Ascending aorta (tissue), 2 donors: ENCODE data around the gene ADCY9. TPM values are rescaled to one million over a fixed set of nuclear protein-coding genes. Genes with fewer than 3 reads are reported as not detected.

Experiments used
- DNase-seq, 2 donors: peaks; one replicate each; pipeline ENCODE4 v3.0.0-alpha.2; 2019; ENCODE audit warnings: low spot score in 2 of 2
- H3K27ac ChIP-seq, 2 donors: fragments of 200-600 bp; sonication (generic); one replicate each; pipeline ENCODE4 v1.5.1; 2016 to 2017; ENCODE audit warnings: mild to moderate bottlenecking in 1 of 2
- H3K27me3 ChIP-seq: fragments of 200-600 bp; sonication (generic); one replicate; pipeline ENCODE4 v1.5.1; 2017
- H3K36me3 ChIP-seq, 2 donors: fragments of 200-600 bp; sonication (generic); one replicate each; pipeline ENCODE4 v1.5.1; 2016
- H3K4me1 ChIP-seq, 2 donors: fragments of 200-600 bp; sonication (generic); one replicate each; pipeline ENCODE4 v1.5.1; 2016 to 2017; ENCODE audit warnings: mild to moderate bottlenecking in 1 of 2
- H3K4me3 ChIP-seq, 2 donors: fragments of 200-600 bp; sonication (generic); one replicate each; pipeline ENCODE4 v1.5.1; 2016 to 2017; ENCODE audit warnings: mild to moderate bottlenecking in 1 of 2
- H3K9me3 ChIP-seq, 2 donors: fragments of 200-600 bp; sonication (generic); one replicate each; pipeline ENCODE4 v1.5.1; 2016
- intact Hi-C: fragments of 100-400 bp; cut with DNase I; formaldehyde crosslinking; loops from one replicate; pipeline ENCODE4 v1.15.1; 2023
- total RNA-seq: library from RNA; depleted of rRNA; stranded (reverse); fragments of >200 nt; gene quantifications from one replicate; pipeline ENCODE4 v1.1.0, GENCODE V29; 2016
- TF ChIP-seq, protein P1 (sequence below), 3 experiments: fragments of 200-600 bp in 2 of 3; fragments of 450-650 bp in 1 of 3; sonication (generic) in 2 of 3; IDR thresholded peaks; one replicate each; pipeline ENCODE4 v1.5.1; 2016 to 2019; ENCODE audit warnings: antibody characterized with exemption in 3 of 3, mild to moderate bottlenecking in 1 of 3, moderate library complexity in 1 of 3

The ADCY9 gene
- total RNA-seq, 1 donor from 2014 or later: 49.7 TPM

DNA sequence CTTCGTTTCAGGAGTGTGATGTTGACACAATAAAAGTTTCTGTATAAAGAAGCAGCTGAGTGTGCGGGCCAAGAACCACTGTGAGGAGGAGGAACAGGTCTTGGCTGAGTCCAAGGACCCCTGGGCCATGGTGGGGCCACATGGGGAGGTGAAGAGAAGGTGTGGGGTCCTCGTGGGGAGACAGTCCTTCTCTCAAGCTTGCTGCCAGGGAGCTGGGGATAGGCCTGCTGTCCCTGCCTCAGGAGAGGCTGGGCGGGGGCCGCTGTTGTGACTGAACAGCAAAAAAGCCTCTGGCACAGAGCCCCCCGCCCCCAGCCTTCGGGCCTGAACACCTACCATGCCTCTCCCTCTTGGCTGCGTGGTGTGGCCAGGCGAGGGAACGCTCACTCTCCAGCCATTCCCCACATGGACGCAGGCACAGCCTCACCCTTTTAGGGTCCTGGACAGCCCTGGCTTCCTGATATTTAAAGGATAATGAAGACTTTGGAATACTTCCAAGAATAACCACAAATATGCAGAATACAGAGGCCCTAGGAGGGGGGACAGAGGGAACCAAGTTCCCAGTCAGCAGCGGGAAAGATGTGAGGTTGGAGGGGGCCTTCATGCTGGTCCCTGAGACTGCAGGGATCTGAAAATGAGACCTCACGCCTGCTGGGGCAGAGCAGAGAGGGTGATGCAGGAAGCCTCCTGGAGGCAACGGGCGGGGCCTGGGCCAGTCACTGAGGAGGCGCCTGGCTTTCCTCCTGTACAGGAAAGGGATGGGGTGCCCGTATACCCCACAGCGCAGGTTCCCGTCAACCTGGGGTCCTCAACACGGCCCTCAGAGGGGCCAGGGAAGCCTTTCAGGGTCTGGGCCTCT, 135.8 kb downstream of the ADCY9 start:
- Histone ChIP-seq H3K9me3 (no peaks in the 10 kb centered on the region), H3K4me1 (no peaks in the 10 kb centered on the region), H3K4me3 (no peak overlapping the region), H3K27me3 (no peaks in the 10 kb centered on the region), H3K27ac (no peak overlapping the region), H3K36me3 (peaks cover 46 to 56% of the 10 kb centered on the region in 2 donors)
- TF ChIP-seq, protein P1, sequence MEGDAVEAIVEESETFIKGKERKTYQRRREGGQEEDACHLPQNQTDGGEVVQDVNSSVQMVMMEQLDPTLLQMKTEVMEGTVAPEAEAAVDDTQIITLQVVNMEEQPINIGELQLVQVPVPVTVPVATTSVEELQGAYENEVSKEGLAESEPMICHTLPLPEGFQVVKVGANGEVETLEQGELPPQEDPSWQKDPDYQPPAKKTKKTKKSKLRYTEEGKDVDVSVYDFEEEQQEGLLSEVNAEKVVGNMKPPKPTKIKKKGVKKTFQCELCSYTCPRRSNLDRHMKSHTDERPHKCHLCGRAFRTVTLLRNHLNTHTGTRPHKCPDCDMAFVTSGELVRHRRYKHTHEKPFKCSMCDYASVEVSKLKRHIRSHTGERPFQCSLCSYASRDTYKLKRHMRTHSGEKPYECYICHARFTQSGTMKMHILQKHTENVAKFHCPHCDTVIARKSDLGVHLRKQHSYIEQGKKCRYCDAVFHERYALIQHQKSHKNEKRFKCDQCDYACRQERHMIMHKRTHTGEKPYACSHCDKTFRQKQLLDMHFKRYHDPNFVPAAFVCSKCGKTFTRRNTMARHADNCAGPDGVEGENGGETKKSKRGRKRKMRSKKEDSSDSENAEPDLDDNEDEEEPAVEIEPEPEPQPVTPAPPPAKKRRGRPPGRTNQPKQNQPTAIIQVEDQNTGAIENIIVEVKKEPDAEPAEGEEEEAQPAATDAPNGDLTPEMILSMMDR (IDR thresholded peaks at IDR 0.05): no peak
- intact Hi-C loops: loop anchor here (10.0 kb wide), 1 partner anchor 274 kb away; no protein-coding TSS in a partner anchor
- DNase-seq: no peak

DNA sequence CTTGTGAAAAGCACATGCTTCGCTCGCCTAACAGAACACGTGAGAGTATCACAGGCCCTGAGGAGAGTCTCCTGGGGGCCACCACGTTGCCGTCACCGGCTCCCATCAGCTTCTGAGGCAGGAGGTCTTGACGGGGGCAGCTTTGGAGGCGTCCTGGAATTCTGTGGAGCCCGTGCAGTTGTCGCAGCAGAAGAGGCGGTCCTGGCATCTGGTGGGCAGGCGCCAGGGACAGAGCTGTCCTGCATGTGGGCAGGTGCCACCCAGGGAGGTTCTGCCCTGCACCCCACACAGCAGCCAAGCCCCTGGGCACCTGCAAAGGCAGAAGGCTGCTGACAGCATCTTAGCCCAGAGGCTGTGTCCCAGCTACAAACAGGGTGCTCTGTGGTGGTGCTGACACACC, 136.7 kb downstream of the ADCY9 start:
- Histone ChIP-seq H3K27ac (no peak overlapping the region), H3K4me1 (no peaks in the 10 kb centered on the region), H3K9me3 (no peaks in the 10 kb centered on the region), H3K4me3 (no peak overlapping the region), H3K36me3 (peaks cover 50 to 66% of the 10 kb centered on the region in 2 donors), H3K27me3 (no peaks in the 10 kb centered on the region)
- intact Hi-C loops: no loop called here
- no peak for DNase-seq
- TF ChIP-seq, protein P1 (IDR thresholded peaks at IDR 0.05): no peak

DNA sequence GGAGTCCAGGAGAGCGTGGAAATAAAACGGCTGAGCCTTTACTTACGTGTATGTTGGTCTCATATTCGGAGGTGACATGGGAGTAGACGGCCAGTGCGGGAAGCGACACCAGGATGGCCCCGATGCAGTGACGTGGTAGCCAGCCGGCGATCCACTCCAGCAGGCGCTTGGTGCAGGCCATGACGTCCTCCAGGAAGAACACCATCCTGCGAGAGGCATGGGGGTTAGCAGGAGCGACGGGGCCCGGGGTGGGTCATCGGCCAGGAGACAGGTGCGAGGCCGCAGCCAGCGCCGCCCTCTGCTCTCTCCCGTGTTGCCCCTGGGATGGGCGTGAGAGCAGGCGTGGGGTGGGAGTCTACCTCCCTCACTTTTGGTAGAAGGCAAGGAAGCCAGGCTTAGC, 137.2 kb downstream of the ADCY9 start:
- H3K36me3 ChIP-seq: peaks cover 50 to 70% of the 10 kb centered on the region in 2 donors
- TF ChIP-seq, protein P1 (IDR thresholded peaks at IDR 0.05): no peak

DNA sequence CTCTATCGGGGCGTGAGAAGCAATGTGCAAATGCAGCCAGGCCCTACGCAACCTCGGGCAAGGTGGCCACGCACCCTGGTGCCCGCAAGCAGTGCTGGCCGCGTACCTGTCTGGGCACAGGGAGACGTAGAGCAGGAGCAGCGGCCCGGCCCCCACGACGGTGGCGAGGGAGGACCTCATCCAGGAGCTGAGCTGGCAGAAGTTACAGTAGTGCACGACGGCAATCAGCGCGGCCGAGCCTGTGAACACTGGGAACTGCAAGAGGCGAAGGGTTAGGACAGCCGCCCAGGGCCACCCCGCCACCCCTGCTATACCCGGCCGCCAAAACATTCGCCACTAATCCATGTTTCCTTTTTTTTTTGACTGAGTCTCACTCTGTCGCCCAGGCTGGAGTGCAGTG, 138.9 kb downstream of the ADCY9 start:
- Histone ChIP-seq H3K4me1 (no peaks in the 10 kb centered on the region), H3K36me3 (peaks cover 55 to 75% of the 10 kb centered on the region in 2 donors), H3K4me3 (no peak overlapping the region), H3K27ac (no peak overlapping the region), H3K27me3 (no peaks in the 10 kb centered on the region), H3K9me3 (no peaks in the 10 kb centered on the region)
- intact Hi-C loops: no loop called here
- TF ChIP-seq, protein P1 (IDR thresholded peaks at IDR 0.05): no peak
- DNase-seq: no peak

More for the DNA sequence above, 137.2 kb downstream of the ADCY9 start:
- no peak for DNase-seq
- no peak overlapping the region for H3K27ac ChIP-seq
- H3K27me3 ChIP-seq: no peaks in the 10 kb centered on the region
- H3K4me3 ChIP-seq: no peak overlapping the region
- no peaks in the 10 kb centered on the region for H3K9me3 ChIP-seq
- intact Hi-C loops: no loop called here
- H3K4me1 ChIP-seq: no peaks in the 10 kb centered on the region

GRCh38 chr16:3974751-3975150, 141.5 kb downstream of the ADCY9 start:
- no peaks in the 10 kb centered on the region for H3K9me3 ChIP-seq
- TF ChIP-seq, protein P1 (IDR thresholded peaks at IDR 0.05): no peak
- H3K27ac ChIP-seq: no peak overlapping the region
- no peaks in the 10 kb centered on the region for H3K4me1 ChIP-seq
- peaks cover 45 to 75% of the 10 kb centered on the region in 2 donors for H3K36me3 ChIP-seq
- no peak for DNase-seq
- H3K27me3 ChIP-seq: no peaks in the 10 kb centered on the region
- H3K4me3 ChIP-seq: no peak overlapping the region
- intact Hi-C loops: loop anchor here (5.0 kb wide), 1 partner anchor 37 kb away; no protein-coding TSS in a partner anchor
